ENCODE results near the gene ATP6V0A1. TPM values are rescaled to one million over a fixed set of nuclear protein-coding genes. Genes with fewer than 3 reads are reported as not detected.

ATP6V0A1 gene
- total RNA-seq, 1 donor from 2014 or later: 90.5 TPM

- TF ChIP-seq CTCF (IDR thresholded peaks at IDR 0.05; ENCODE audit: unreplicated experiment): no peak
- no peak overlapping the region for H3K4me3 Mint-ChIP-seq (ENCODE audit: low read depth)
- H3K36me3 Mint-ChIP-seq (ENCODE audit: insufficient read depth): peaks cover 18% of the 10 kb centered on the region
- H3K9me3 Mint-ChIP-seq (ENCODE audit: low read depth): no peaks in the 10 kb centered on the region
- no peaks in the 10 kb centered on the region for H3K4me1 Mint-ChIP-seq (ENCODE audit: low read depth)
- no peak overlapping the region for H3K27ac Mint-ChIP-seq
- no peaks in the 10 kb centered on the region for H3K27me3 Mint-ChIP-seq
- DNase-seq (ENCODE audit: low spot score, unreplicated experiment): no peak
Observed at GRCh38 chr17:42502926-42503325, 44.2 kb downstream of the ATP6V0A1 start.

- Mint-ChIP-seq H3K27ac (no peak overlapping the region), H3K27me3 (no peaks in the 10 kb centered on the region), H3K4me3 (ENCODE audit: low read depth) (no peak overlapping the region), H3K36me3 (ENCODE audit: insufficient read depth) (peaks cover 12% of the 10 kb centered on the region), H3K9me3 (ENCODE audit: low read depth) (no peaks in the 10 kb centered on the region), H3K4me1 (ENCODE audit: low read depth) (no peaks in the 10 kb centered on the region)
- no peak for DNase-seq (ENCODE audit: low spot score, unreplicated experiment)
- TF ChIP-seq CTCF (IDR thresholded peaks at IDR 0.05; ENCODE audit: unreplicated experiment): no peak
Observed at GRCh38 chr17:42507671-42508070, 49.0 kb downstream of the ATP6V0A1 start.

GRCh38 chr17:42508426-42509165 is 49.9 kb downstream of the ATP6V0A1 start:
- H3K4me1 Mint-ChIP-seq (ENCODE audit: low read depth): no peaks in the 10 kb centered on the region
- TF ChIP-seq CTCF (IDR thresholded peaks at IDR 0.05; ENCODE audit: unreplicated experiment): no peak
- no peak overlapping the region for H3K4me3 Mint-ChIP-seq (ENCODE audit: low read depth)
- H3K27ac Mint-ChIP-seq: no peak overlapping the region
- H3K27me3 Mint-ChIP-seq: no peaks in the 10 kb centered on the region
- H3K36me3 Mint-ChIP-seq (ENCODE audit: insufficient read depth): peaks cover 10% of the 10 kb centered on the region
- no peaks in the 10 kb centered on the region for H3K9me3 Mint-ChIP-seq (ENCODE audit: low read depth)
- no peak for DNase-seq (ENCODE audit: low spot score, unreplicated experiment)

GRCh38 chr17:42509409-42509808 is 50.7 kb downstream of the ATP6V0A1 start:
- H3K27ac Mint-ChIP-seq: no peak overlapping the region
- no peak overlapping the region for H3K4me3 Mint-ChIP-seq (ENCODE audit: low read depth)
- TF ChIP-seq CTCF (IDR thresholded peaks at IDR 0.05; ENCODE audit: unreplicated experiment): no peak
- H3K9me3 Mint-ChIP-seq (ENCODE audit: low read depth): no peaks in the 10 kb centered on the region
- H3K4me1 Mint-ChIP-seq (ENCODE audit: low read depth): no peaks in the 10 kb centered on the region
- peaks cover 9% of the 10 kb centered on the region for H3K36me3 Mint-ChIP-seq (ENCODE audit: insufficient read depth)
- DNase-seq (ENCODE audit: low spot score, unreplicated experiment): no peak
- H3K27me3 Mint-ChIP-seq: no peaks in the 10 kb centered on the region

GRCh38 chr17:42509841-42510240 is 51.2 kb downstream of the ATP6V0A1 start:
- TF ChIP-seq CTCF (IDR thresholded peaks at IDR 0.05; ENCODE audit: unreplicated experiment): no peak
- Mint-ChIP-seq H3K4me1 (ENCODE audit: low read depth) (no peaks in the 10 kb centered on the region), H3K36me3 (ENCODE audit: insufficient read depth) (peaks cover 10% of the 10 kb centered on the region), H3K27me3 (no peaks in the 10 kb centered on the region), H3K9me3 (ENCODE audit: low read depth) (no peaks in the 10 kb centered on the region), H3K27ac (no peak overlapping the region), H3K4me3 (ENCODE audit: low read depth) (no peak overlapping the region)
- DNase-seq (ENCODE audit: low spot score, unreplicated experiment): no peak
